Thoracic aorta (tissue), 2 donors: ENCODE data around the gene GHRHR. TPM values are rescaled to one million over a fixed set of nuclear protein-coding genes. Genes with fewer than 3 reads are reported as not detected.
A peak's percentile ranks its signal among the peaks of the same experiment; 100 is the strongest.

Experiments
- ATAC-seq: fragments of 150-250 bp; one replicate; pipeline ENCODE4 v1.8.0; 2017; ENCODE audit warnings: low read depth; ENCODE audit not compliant: insufficient number of reproducible peaks, low FRiP score
- DNase-seq: peaks from one replicate; pipeline ENCODE4 v3.0.0-alpha.2; 2020; ENCODE audit warnings: low spot score
- H3K27ac ChIP-seq, 2 donors: fragments of 200-600 bp; sonication (generic); 1 replicate in 1 of 2; 2 replicates in 1 of 2; pipeline ENCODE4 v1.5.1; 2016; ENCODE audit warnings: mild to moderate bottlenecking in 2 of 2, moderate library complexity in 2 of 2
- H3K27me3 ChIP-seq: fragments of 200-600 bp; sonication (generic); replicated peaks from 2 replicates; pipeline ENCODE4 v1.6.0; 2016; ENCODE audit warnings: mild to moderate bottlenecking; ENCODE audit not compliant: insufficient read depth
- H3K36me3 ChIP-seq: fragments of 200-600 bp; sonication (generic); one replicate; pipeline ENCODE4 v1.5.1; 2016
- H3K4me1 ChIP-seq, 2 donors: fragments of 200-600 bp; sonication (generic); 1 replicate in 1 of 2; 2 replicates in 1 of 2; pipeline versions ENCODE4 v1.5.1 to v1.6.0; 2016; ENCODE audit warnings: low read depth in 2 of 2, mild to moderate bottlenecking in 1 of 2; ENCODE audit not compliant: control insufficient read depth in 1 of 2
- H3K4me3 ChIP-seq: fragments of 200-600 bp; sonication (generic); 2 replicates; pipeline ENCODE4 v1.5.1; 2016; ENCODE audit warnings: mild to moderate bottlenecking
- H3K9me3 ChIP-seq: fragments of 200-600 bp; sonication (generic); 2 replicates; pipeline ENCODE4 v1.5.1; 2016
- total RNA-seq, 2 donors: library from RNA; depleted of rRNA; stranded (reverse); fragments of >200 nt; gene quantifications; one replicate each; pipeline versions ENCODE4 v1.1.0 to v1.2.3, GENCODE V29; 2016
- TF ChIP-seq, protein P1 (sequence below): fragments of 200-600 bp; sonication (generic); IDR thresholded peaks from one replicate; pipeline ENCODE4 v1.5.1; 2019; ENCODE audit warnings: antibody characterized with exemption

The GHRHR gene
- total RNA-seq, 2 donors from 2014 or later, result not detected

DNA sequence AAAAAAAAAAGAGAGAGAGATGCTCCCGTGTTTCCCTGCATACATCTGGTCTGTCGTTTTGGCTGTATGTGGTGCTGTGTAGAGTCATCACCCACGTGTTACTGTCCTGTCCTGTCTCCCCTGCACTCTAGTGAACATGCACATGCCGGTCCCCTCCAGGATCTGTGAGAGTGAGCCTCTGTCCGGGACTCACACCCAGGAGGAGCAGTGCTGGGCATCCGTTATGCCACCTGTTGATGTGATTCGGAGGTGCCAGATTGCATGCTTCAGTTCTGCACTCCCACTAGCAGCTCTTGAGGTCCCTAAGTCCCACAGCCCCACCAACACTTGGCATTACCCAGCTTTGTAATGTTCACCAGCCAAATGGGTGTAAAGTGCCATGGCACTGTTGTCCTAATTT is 16.4 kb downstream of the GHRHR start:
- no peak overlapping the region for H3K4me3 ChIP-seq
- H3K36me3 ChIP-seq, result no peaks in the 10 kb centered on the region
- TF ChIP-seq, protein P1, sequence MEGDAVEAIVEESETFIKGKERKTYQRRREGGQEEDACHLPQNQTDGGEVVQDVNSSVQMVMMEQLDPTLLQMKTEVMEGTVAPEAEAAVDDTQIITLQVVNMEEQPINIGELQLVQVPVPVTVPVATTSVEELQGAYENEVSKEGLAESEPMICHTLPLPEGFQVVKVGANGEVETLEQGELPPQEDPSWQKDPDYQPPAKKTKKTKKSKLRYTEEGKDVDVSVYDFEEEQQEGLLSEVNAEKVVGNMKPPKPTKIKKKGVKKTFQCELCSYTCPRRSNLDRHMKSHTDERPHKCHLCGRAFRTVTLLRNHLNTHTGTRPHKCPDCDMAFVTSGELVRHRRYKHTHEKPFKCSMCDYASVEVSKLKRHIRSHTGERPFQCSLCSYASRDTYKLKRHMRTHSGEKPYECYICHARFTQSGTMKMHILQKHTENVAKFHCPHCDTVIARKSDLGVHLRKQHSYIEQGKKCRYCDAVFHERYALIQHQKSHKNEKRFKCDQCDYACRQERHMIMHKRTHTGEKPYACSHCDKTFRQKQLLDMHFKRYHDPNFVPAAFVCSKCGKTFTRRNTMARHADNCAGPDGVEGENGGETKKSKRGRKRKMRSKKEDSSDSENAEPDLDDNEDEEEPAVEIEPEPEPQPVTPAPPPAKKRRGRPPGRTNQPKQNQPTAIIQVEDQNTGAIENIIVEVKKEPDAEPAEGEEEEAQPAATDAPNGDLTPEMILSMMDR, result no peak
- H3K27ac ChIP-seq, result no peak overlapping the region
- H3K4me1 ChIP-seq, result peaks cover 4 to 13% of the 10 kb centered on the region in 2 donors
- H3K9me3 ChIP-seq, result no peaks in the 10 kb centered on the region
- ATAC-seq, result no peak
- no peaks in the 10 kb centered on the region for H3K27me3 ChIP-seq
- DNase-seq, result no peak

DNA sequence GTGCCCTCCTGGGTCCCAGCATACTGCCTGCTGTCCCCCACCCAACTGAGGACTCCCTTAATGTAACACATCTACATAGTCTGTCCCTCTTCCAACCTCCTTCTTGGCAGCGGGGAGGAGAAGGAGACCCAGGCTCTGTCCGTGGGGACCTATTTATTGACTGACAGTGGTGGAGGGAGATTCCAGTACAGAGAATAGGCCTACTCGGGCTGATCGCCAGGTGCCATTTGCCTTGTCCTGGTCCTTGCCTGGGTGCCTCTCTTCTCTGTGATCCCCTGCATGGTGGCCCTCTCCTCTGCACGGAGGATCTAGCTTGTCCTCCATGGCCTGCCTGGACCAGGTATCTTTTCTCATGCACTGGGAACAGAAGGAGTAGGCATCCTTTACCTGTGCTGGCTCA is 17.0 kb downstream of the GHRHR start:
- peaks cover 6 to 19% of the 10 kb centered on the region in 2 donors for H3K4me1 ChIP-seq
- DNase-seq, result no peak
- no peaks in the 10 kb centered on the region for H3K27me3 ChIP-seq
- H3K27ac ChIP-seq, result no peak overlapping the region
- H3K36me3 ChIP-seq, result no peaks in the 10 kb centered on the region
- H3K4me3 ChIP-seq, result no peak overlapping the region
- H3K9me3 ChIP-seq, result no peaks in the 10 kb centered on the region
- no peak for ATAC-seq
- TF ChIP-seq, protein P1, result no peak

DNA sequence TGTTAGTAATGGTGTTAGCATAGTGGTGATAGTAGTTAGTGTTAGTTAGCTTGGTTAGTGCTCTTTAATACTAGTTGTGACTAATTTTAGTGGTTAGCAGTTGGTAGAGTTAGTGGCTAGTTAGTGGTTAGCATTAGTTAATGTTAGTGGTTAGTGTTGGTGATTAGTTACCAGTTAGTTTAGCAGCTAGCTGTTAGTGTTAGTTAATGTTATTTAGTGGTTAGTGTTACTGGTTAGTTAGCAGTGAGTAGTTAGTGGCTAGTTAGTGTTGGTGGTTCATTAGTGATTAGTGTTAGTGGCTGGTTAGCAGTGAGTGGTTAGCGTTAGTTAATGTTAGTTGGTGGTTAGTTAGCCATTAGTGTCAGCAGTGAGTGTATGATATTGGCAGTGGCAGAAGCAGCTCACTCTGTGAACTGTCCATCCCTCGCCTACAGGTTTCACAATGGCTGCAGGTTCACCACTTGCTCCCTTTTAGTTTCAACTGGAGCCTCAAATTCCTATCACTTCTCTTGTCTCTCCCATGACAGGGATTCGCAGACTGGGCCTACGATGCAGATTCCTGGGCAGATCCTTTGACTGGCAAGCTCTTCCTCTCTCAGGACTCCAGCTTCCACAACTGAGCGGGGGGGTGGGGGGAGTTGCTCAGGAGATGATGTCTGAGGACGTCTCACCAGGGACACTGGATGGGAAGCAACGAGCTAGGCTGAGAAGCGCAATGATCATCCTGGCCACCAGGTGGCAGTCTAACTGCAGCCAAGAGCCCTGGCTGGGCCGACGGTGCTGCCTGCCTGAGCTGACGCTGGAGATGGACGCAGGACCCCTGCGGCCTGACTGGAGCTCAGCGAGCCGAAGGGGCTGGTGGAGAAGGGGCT is 19.5 kb downstream of the GHRHR start:
- ATAC-seq (peak; percentile 38), DNase-seq (peak; percentile 28)
- Histone ChIP-seq H3K4me3 (peak overlapping the region; percentile 65), H3K27me3 (no peaks in the 10 kb centered on the region), H3K36me3 (no peaks in the 10 kb centered on the region), H3K4me1 (peaks cover 6 to 20% of the 10 kb centered on the region in 2 donors), H3K9me3 (no peaks in the 10 kb centered on the region), H3K27ac (no peak overlapping the region)
- TF ChIP-seq, protein P1, result peak; percentile 99

DNA sequence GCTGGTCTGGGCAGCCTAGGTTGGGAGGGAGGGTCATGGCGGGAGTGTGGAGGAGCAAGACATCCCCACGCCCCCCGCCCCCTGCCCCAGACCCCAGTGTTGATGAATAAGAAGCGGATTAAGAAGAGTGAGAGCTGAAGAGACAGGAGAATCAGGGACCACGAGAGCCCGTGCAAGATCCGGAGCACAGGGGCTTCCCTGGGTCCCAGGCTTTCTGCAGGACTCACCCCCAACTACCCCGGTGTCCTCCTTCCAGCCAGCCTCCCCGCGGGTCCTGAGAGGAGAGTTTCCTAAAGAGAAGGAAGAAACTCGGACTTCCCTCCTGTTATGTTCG is 20.1 kb downstream of the GHRHR start:
- TF ChIP-seq, protein P1, result peak; percentile 22
- peak overlapping the region; percentile 65 for H3K4me3 ChIP-seq
- no peaks in the 10 kb centered on the region for H3K27me3 ChIP-seq
- DNase-seq (no peak), ATAC-seq (no peak)
- H3K36me3 ChIP-seq, result no peaks in the 10 kb centered on the region
- H3K4me1 ChIP-seq, result peaks cover 6 to 20% of the 10 kb centered on the region in 2 donors
- H3K27ac ChIP-seq, result peak overlapping the region; percentile 51 to 59
- no peaks in the 10 kb centered on the region for H3K9me3 ChIP-seq

DNA sequence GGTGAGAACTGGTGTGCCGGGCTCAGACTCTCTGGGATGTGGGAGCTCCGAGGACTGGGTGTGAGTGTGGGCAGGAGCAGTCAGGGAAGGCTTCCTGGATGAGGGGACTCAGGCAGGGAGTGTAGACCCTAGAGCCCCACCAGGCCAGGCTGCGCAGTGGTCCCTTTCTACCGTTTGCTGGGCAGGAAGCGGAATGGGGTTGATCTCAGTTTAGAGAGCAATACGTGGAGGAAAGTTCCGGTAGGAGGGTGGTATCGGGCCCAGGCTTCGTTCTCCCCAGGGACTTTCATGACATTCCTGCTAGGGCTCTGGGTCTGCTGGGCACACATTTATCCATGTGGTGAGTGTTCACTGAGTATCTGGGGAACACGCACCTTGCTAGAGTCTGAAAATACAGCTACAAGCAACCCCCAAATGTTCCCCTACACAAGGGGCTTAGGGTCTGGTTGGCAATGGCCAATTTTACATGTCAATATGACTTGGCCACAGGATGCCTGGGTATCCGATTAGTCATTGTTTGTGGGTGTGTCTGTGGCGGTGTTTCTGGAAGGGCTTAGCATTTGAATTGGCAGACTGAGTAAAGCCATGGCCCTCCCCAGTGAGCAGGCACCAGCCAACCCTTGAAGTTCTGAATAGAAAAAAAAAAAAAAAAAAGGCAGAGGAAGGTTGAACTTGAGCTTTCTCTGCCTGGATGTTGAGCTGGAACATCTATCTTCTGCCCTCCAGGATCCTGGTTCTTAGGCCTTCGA is 20.8 kb downstream of the GHRHR start:
- Histone ChIP-seq H3K4me1 (peaks cover 6 to 20% of the 10 kb centered on the region in 2 donors), H3K27ac (peak overlapping the region; percentile 51 to 59), H3K9me3 (no peaks in the 10 kb centered on the region), H3K27me3 (no peaks in the 10 kb centered on the region), H3K4me3 (peak overlapping the region; percentile 65), H3K36me3 (no peaks in the 10 kb centered on the region)
- TF ChIP-seq, protein P1, result no peak
- ATAC-seq, result peak; percentile 72
- peak; percentile 16 for DNase-seq
